Measurements from ENCODE around the gene LURAP1L.

Gene LURAP1L

GRCh38 chr9:12785260-12785770, 10.5 kb downstream of the LURAP1L start:
- Histone ChIP-seq H2AFZ (ENCODE audit: low read length) (no peak overlapping the region), H3K9me2 (replicated peaks; ENCODE audit: low read depth, low read length) (no peaks in the 10 kb centered on the region), H3K79me2 (ENCODE audit: insufficient read depth, low read length) (no peaks in the 10 kb centered on the region), H3K27me3 (ENCODE audit: insufficient read depth, low read length, poor library complexity, severe bottlenecking) (no peaks in the 10 kb centered on the region), H3F3A (ENCODE audit: low read depth) (no peaks in the 10 kb centered on the region), H3K9ac (ENCODE audit: low read depth, low read length, poor library complexity, severe bottlenecking) (no peak overlapping the region), H3K4me1 (ENCODE audit: insufficient read depth, low read length, poor library complexity, severe bottlenecking) (no peaks in the 10 kb centered on the region), H3K36me3 (ENCODE audit: insufficient read depth, low read length) (no peaks in the 10 kb centered on the region), H3K4me2 (ENCODE audit: low read depth, low read length, poor library complexity, severe bottlenecking) (no peak overlapping the region), H4K20me1 (ENCODE audit: insufficient read depth, low read length, poor library complexity, severe bottlenecking) (no peaks in the 10 kb centered on the region), H3K9me3 (ENCODE audit: insufficient read depth, low read depth, low read length) (no peaks in the 10 kb centered on the region; the same call in 1 of the 2 replicates), H3K4me3 (ENCODE audit: low read length, poor library complexity, severe bottlenecking) (no peak overlapping the region)
- TF ChIP-seq CTCF (conservative IDR thresholded peaks at IDR 0.05; ENCODE audit: low read length): no peak
- TF ChIP-seq EZH2phosphoT487 (IDR thresholded peaks at IDR 0.05; ENCODE audit: borderline replicate concordance): no peak

GRCh38 chr9:12785941-12786340, 11.1 kb downstream of the LURAP1L start:
- H3F3A ChIP-seq (ENCODE audit: low read depth): no peaks in the 10 kb centered on the region
- no peaks in the 10 kb centered on the region for H4K20me1 ChIP-seq (ENCODE audit: insufficient read depth, low read length, poor library complexity, severe bottlenecking)
- H3K9ac ChIP-seq (ENCODE audit: low read depth, low read length, poor library complexity, severe bottlenecking): no peak overlapping the region
- H3K9me3 ChIP-seq (ENCODE audit: insufficient read depth, low read depth, low read length): no peaks in the 10 kb centered on the region; the same call in 1 of the 2 replicates
- H3K4me2 ChIP-seq (ENCODE audit: low read depth, low read length, poor library complexity, severe bottlenecking): no peak overlapping the region
- H3K36me3 ChIP-seq (ENCODE audit: insufficient read depth, low read length): no peaks in the 10 kb centered on the region
- no peaks in the 10 kb centered on the region for H3K27me3 ChIP-seq (ENCODE audit: insufficient read depth, low read length, poor library complexity, severe bottlenecking)
- TF ChIP-seq EZH2phosphoT487 (IDR thresholded peaks at IDR 0.05; ENCODE audit: borderline replicate concordance) (no peak), CTCF (conservative IDR thresholded peaks at IDR 0.05; ENCODE audit: low read length) (no peak)
- no peaks in the 10 kb centered on the region for H3K9me2 ChIP-seq (replicated peaks; ENCODE audit: low read depth, low read length)
- H3K4me1 ChIP-seq (ENCODE audit: insufficient read depth, low read length, poor library complexity, severe bottlenecking): no peaks in the 10 kb centered on the region
- no peak overlapping the region for H3K4me3 ChIP-seq (ENCODE audit: low read length, poor library complexity, severe bottlenecking)
- H3K79me2 ChIP-seq (ENCODE audit: insufficient read depth, low read length): no peaks in the 10 kb centered on the region
- no peak overlapping the region for H2AFZ ChIP-seq (ENCODE audit: low read length)

GRCh38 chr9:12790001-12790400, 15.2 kb downstream of the LURAP1L start:
- H4K20me1 ChIP-seq (ENCODE audit: insufficient read depth, low read length, poor library complexity, severe bottlenecking): no peaks in the 10 kb centered on the region
- H2AFZ ChIP-seq (ENCODE audit: low read length): no peak overlapping the region
- no peak overlapping the region for H3K4me3 ChIP-seq (ENCODE audit: low read length, poor library complexity, severe bottlenecking)
- no peaks in the 10 kb centered on the region for H3K9me2 ChIP-seq (replicated peaks; ENCODE audit: low read depth, low read length)
- H3K79me2 ChIP-seq (ENCODE audit: insufficient read depth, low read length): no peaks in the 10 kb centered on the region
- H3K36me3 ChIP-seq (ENCODE audit: insufficient read depth, low read length): no peaks in the 10 kb centered on the region
- H3K27me3 ChIP-seq (ENCODE audit: insufficient read depth, low read length, poor library complexity, severe bottlenecking): no peaks in the 10 kb centered on the region
- H3K4me1 ChIP-seq (ENCODE audit: insufficient read depth, low read length, poor library complexity, severe bottlenecking): no peaks in the 10 kb centered on the region
- H3F3A ChIP-seq (ENCODE audit: low read depth): no peaks in the 10 kb centered on the region
- no peak overlapping the region for H3K9ac ChIP-seq (ENCODE audit: low read depth, low read length, poor library complexity, severe bottlenecking)
- TF ChIP-seq CTCF (conservative IDR thresholded peaks at IDR 0.05; ENCODE audit: low read length): no peak
- no peak for TF ChIP-seq EZH2phosphoT487 (IDR thresholded peaks at IDR 0.05; ENCODE audit: borderline replicate concordance)
- no peaks in the 10 kb centered on the region for H3K9me3 ChIP-seq (ENCODE audit: insufficient read depth, low read depth, low read length)
- no peak overlapping the region for H3K4me2 ChIP-seq (ENCODE audit: low read depth, low read length, poor library complexity, severe bottlenecking)

Measured in Loucy (cell line).